DMS79 (cell line): ENCODE measurements around the gene TBL1X.

Experiments used
- DNase-seq: peaks from one replicate; lab custom pipeline; 2025; lab: John Stamatoyannopoulos, UW

The TBL1X gene

GRCh38 chrX:9587642-9588041 is 122.8 kb downstream of the TBL1X start:
- no peak for DNase-seq

- no peak for DNase-seq
Measured at GRCh38 chrX:9591496-9591895, 126.6 kb downstream of the TBL1X start.

GRCh38 chrX:9593756-9594155 is 128.9 kb downstream of the TBL1X start:
- no peak for DNase-seq

- no peak for DNase-seq
Measured at GRCh38 chrX:9595174-9595573, 130.3 kb downstream of the TBL1X start.

- DNase-seq, result no peak
Measured at GRCh38 chrX:9596837-9597236, 132.0 kb downstream of the TBL1X start.

- no peak for DNase-seq
Measured at GRCh38 chrX:9597361-9598035, 132.6 kb downstream of the TBL1X start.

GRCh38 chrX:9598344-9598743 is 133.5 kb downstream of the TBL1X start:
- no peak for DNase-seq

GRCh38 chrX:9604111-9604907 is 139.5 kb downstream of the TBL1X start:
- DNase-seq, result no peak

- DNase-seq, result no peak
Measured at GRCh38 chrX:9604908-9605306, 140.0 kb downstream of the TBL1X start.

GRCh38 chrX:9605484-9605883 is 140.6 kb downstream of the TBL1X start:
- DNase-seq, result no peak

- DNase-seq, result no peak
Measured at GRCh38 chrX:9606971-9607370, 142.1 kb downstream of the TBL1X start.

- DNase-seq, result no peak
Measured at GRCh38 chrX:9609499-9609898, 144.6 kb downstream of the TBL1X start.

GRCh38 chrX:9609987-9610386 is 145.1 kb downstream of the TBL1X start:
- no peak for DNase-seq

GRCh38 chrX:9610771-9611392 is 146.0 kb downstream of the TBL1X start:
- DNase-seq, result no peak

GRCh38 chrX:9611436-9612145 is 146.7 kb downstream of the TBL1X start:
- DNase-seq, result no peak

- no peak for DNase-seq
Measured at GRCh38 chrX:9612146-9612505, 147.3 kb downstream of the TBL1X start.

- DNase-seq, result no peak
Measured at GRCh38 chrX:9614016-9614415, 149.2 kb downstream of the TBL1X start.

GRCh38 chrX:9619133-9619532 is 154.3 kb downstream of the TBL1X start:
- no peak for DNase-seq

- no peak for DNase-seq
Measured at GRCh38 chrX:9619581-9619980, 154.7 kb downstream of the TBL1X start.

- no peak for DNase-seq
Measured at GRCh38 chrX:9622128-9622527, 157.3 kb downstream of the TBL1X start.

GRCh38 chrX:9626379-9626778 is 161.5 kb downstream of the TBL1X start:
- DNase-seq, result peak; percentile 59

GRCh38 chrX:9627922-9628321 is 163.1 kb downstream of the TBL1X start:
- DNase-seq, result no peak
